Naive thymus-derived CD4-positive, alpha-beta T cell (primary cell): ENCODE data around the gene LSM4. TPM values are rescaled to one million over a fixed set of nuclear protein-coding genes. Genes with fewer than 3 reads are reported as not detected.
"Not testable (repeated sequence)": the region's sequence is repeated elsewhere in the genome, so short reads cannot be mapped to it uniquely, and the experiment has no call there.

Experiments
- ATAC-seq: fragments of 150-1000 bp; cut with Tn5 transposase; 2 replicates; pipeline ENCODE4 v1.10.0; 2021; ENCODE audit warnings: mild to moderate bottlenecking, moderate library complexity
- CTCF ChIA-PET: fragments of 350-600 bp; sonication (Branson Sonifier 250); formaldehyde crosslinking; loops from one replicate; lab custom pipeline; 2021; ENCODE audit warnings: antibody characterized with exemption; lab: Charles Lee
- POLR2A ChIA-PET: fragments of 350-600 bp; sonication (Branson Sonifier 250); formaldehyde crosslinking; loops from one replicate; lab custom pipeline; 2021; ENCODE audit warnings: antibody characterized with exemption, inconsistent platforms; lab: Charles Lee
- DNase-seq, 9 donors: peaks; one replicate each; pipeline versions ENCODE4 v3.0.0 to v3.0.0-alpha.2; 2020 to 2022; ENCODE audit warnings: mixed read lengths in 1 of 9
- H3K27ac ChIP-seq: one replicate; pipeline ENCODE4 v1.7.0; 2013; ENCODE audit warnings: mild to moderate bottlenecking, low read depth, low read length, moderate library complexity
- H3K27me3 ChIP-seq, 2 donors: one replicate each; pipeline ENCODE4 v1.7.0; 2013; ENCODE audit warnings: low read length in 2 of 2, mild to moderate bottlenecking in 2 of 2, moderate library complexity in 2 of 2; ENCODE audit not compliant: control insufficient read depth in 2 of 2, insufficient read depth in 2 of 2
- H3K36me3 ChIP-seq, 3 experiments: 1 replicate in 2 of 3; 2 replicates in 1 of 3; pipeline ENCODE4 v1.7.0; 2013; ENCODE audit warnings: low read length in 3 of 3, mild to moderate bottlenecking in 3 of 3, moderate library complexity in 1 of 3; ENCODE audit not compliant: insufficient read depth in 3 of 3, control insufficient read depth in 2 of 3
- H3K4me1 ChIP-seq, 2 donors: one replicate each; pipeline ENCODE4 v1.7.0; 2013; ENCODE audit warnings: low read length in 2 of 2, mild to moderate bottlenecking in 2 of 2, moderate library complexity in 1 of 2; ENCODE audit not compliant: control insufficient read depth in 2 of 2, insufficient read depth in 2 of 2
- H3K4me3 ChIP-seq: 2 replicates; pipeline ENCODE4 v1.7.0; 2013; ENCODE audit warnings: mild to moderate bottlenecking, low read length
- H3K9me3 ChIP-seq, 3 experiments: 1 replicate in 2 of 3; 2 replicates in 1 of 3; pipeline ENCODE4 v1.7.0; 2013; ENCODE audit warnings: low read length in 3 of 3; ENCODE audit not compliant: control insufficient read depth in 2 of 3
- H3K27ac Mint-ChIP-seq, 9 donors: one replicate each; pipeline ENCODE4 v1.8.0; 2020 to 2022; ENCODE audit warnings: mixed read lengths in 9 of 9, mild to moderate bottlenecking in 8 of 9, moderate library complexity in 5 of 9, inconsistent platforms in 2 of 9
- H3K27me3 Mint-ChIP-seq, 5 donors: one replicate each; pipeline ENCODE4 v1.8.0; 2021 to 2022; ENCODE audit warnings: mixed read lengths in 5 of 5, mild to moderate bottlenecking in 1 of 5
- H3K36me3 Mint-ChIP-seq, 5 donors: one replicate each; pipeline ENCODE4 v1.8.0; 2020 to 2022; ENCODE audit warnings: mixed read lengths in 5 of 5, mild to moderate bottlenecking in 3 of 5, inconsistent platforms in 1 of 5
- H3K4me1 Mint-ChIP-seq, 7 donors: one replicate each; pipeline ENCODE4 v1.8.0; 2020 to 2022; ENCODE audit warnings: mixed read lengths in 7 of 7, mild to moderate bottlenecking in 3 of 7, inconsistent platforms in 1 of 7
- H3K4me3 Mint-ChIP-seq, 10 donors: one replicate each; pipeline ENCODE4 v1.8.0; 2020 to 2022; ENCODE audit warnings: mild to moderate bottlenecking in 10 of 10, mixed read lengths in 10 of 10, moderate library complexity in 6 of 10, inconsistent platforms in 2 of 10
- H3K9me3 Mint-ChIP-seq, 11 donors: one replicate each; pipeline ENCODE4 v1.8.0; 2020 to 2022; ENCODE audit warnings: mixed read lengths in 11 of 11, mild to moderate bottlenecking in 4 of 11, inconsistent platforms in 1 of 11, moderate library complexity in 1 of 11
- intact Hi-C, 2 donors: fragments of 100-400 bp; cut with micrococcal nuclease; formaldehyde crosslinking; loops; one replicate each; pipeline ENCODE4 v1.15.1; 2023
- polyA plus RNA-seq, 2 donors: library from polyadenylated mRNA; unstranded; fragments of 300-500 nt; fragmentation: Illumina TruSeq; gene quantifications; one replicate each; pipeline ENCODE4 v1.2.3, GENCODE V29; 2021
- total RNA-seq, 6 experiments: library from RNA in 5 of 6; stranded (reverse) in 5 of 6; gene quantifications; 1 replicate in 5 of 6; 2 replicates in 1 of 6; pipeline ENCODE4 v1.2.3 and lab custom pipeline; 2021 to 2026

The LSM4 gene
- total and polyA plus RNA-seq, 7 experiments from 2014 or later, result 45.3 to 163 (median 67.5) TPM

GRCh38 chr19:18363787-18364186, 40.9 kb upstream of the LSM4 start:
- Mint-ChIP-seq H3K27ac (no peak overlapping the region), H3K4me1 (no peaks in the 10 kb centered on the region), H3K4me3 (no peak overlapping the region), H3K9me3 (no peaks in the 10 kb centered on the region), H3K36me3 (peaks cover 4 to 58% (median 38%) of the 10 kb centered on the region in 5 donors), H3K27me3 (no peaks in the 10 kb centered on the region)
- intact Hi-C loops, result no loop called here
- no peaks in the 10 kb centered on the region for H3K27me3 ChIP-seq
- peaks cover 3 to 50% (median 5%) of the 10 kb centered on the region in 3 experiments for H3K36me3 ChIP-seq
- no peak for ATAC-seq
- no peak for DNase-seq
- ChIA-PET CTCF (no interaction called here), POLR2A (interaction anchor here (0.6 kb wide), 1 partner anchor 274 kb away, joined by 3 read pairs; no protein-coding TSS in a partner anchor)
- peaks cover 0 to 3% (median 0%) of the 10 kb centered on the region in 3 experiments for H3K9me3 ChIP-seq
- no peak overlapping the region for H3K4me3 ChIP-seq
- no peaks in the 10 kb centered on the region for H3K4me1 ChIP-seq
- no peak overlapping the region for H3K27ac ChIP-seq

- Histone ChIP-seq H3K27ac (no peak overlapping the region), H3K9me3 (peaks cover 0 to 3% (median 0%) of the 10 kb centered on the region in 3 experiments), H3K27me3 (no peaks in the 10 kb centered on the region), H3K36me3 (peaks cover 3 to 55% (median 5%) of the 10 kb centered on the region in 3 experiments), H3K4me3 (no peak overlapping the region), H3K4me1 (no peaks in the 10 kb centered on the region)
- intact Hi-C loops, result no loop called here
- no peak overlapping the region for H3K27ac Mint-ChIP-seq
- ATAC-seq (no peak), DNase-seq (no peak)
- H3K4me1 Mint-ChIP-seq, result no peaks in the 10 kb centered on the region
- H3K9me3 Mint-ChIP-seq, result no peaks in the 10 kb centered on the region
- H3K27me3 Mint-ChIP-seq, result no peaks in the 10 kb centered on the region
- ChIA-PET CTCF (no interaction called here), POLR2A (interaction anchor here (0.6 to 1.0 kb wide), 2 partner anchors 21 to 275 kb away, joined by 3 read pairs; no protein-coding TSS in a partner anchor)
- no peak overlapping the region for H3K4me3 Mint-ChIP-seq
- H3K36me3 Mint-ChIP-seq, result peaks cover 4 to 62% (median 38%) of the 10 kb centered on the region in 5 donors
Observed at GRCh38 chr19:18362934-18363542, 40.2 kb upstream of the LSM4 start.

- peaks cover 4 to 73% (median 44%) of the 10 kb centered on the region in 5 donors for H3K36me3 Mint-ChIP-seq
- POLR2A ChIA-PET, result no interaction called here
Observed at GRCh38 chr19:18361646-18362045, 38.8 kb upstream of the LSM4 start.

GRCh38 chr19:18357041-18357440, 34.2 kb upstream of the LSM4 start:
- Histone ChIP-seq H3K9me3 (no peaks in the 10 kb centered on the region), H3K4me1 (no peaks in the 10 kb centered on the region), H3K36me3 (peaks cover 5 to 53% (median 7%) of the 10 kb centered on the region in 3 experiments), H3K4me3 (no peak overlapping the region), H3K27me3 (no peaks in the 10 kb centered on the region), H3K27ac (no peak overlapping the region)
- ChIA-PET POLR2A (no interaction called here), CTCF (no interaction called here)
- Mint-ChIP-seq H3K4me3 (no peak overlapping the region), H3K27me3 (no peaks in the 10 kb centered on the region), H3K4me1 (no peaks in the 10 kb centered on the region), H3K27ac (no peak overlapping the region), H3K36me3 (peaks cover 4 to 48% (median 28%) of the 10 kb centered on the region in 5 donors), H3K9me3 (no peaks in the 10 kb centered on the region)
- no peak for ATAC-seq
- intact Hi-C loops, result no loop called here
- DNase-seq, result no peak

More at GRCh38 chr19:18361646-18362045, 38.8 kb upstream of the LSM4 start:
- H3K4me3 ChIP-seq, result no peak overlapping the region
- no peaks in the 10 kb centered on the region for H3K4me1 Mint-ChIP-seq
- CTCF ChIA-PET, result interaction anchor here (0.7 kb wide), 1 partner anchor 9 kb away, joined by 3 read pairs; no protein-coding TSS in a partner anchor
- ATAC-seq, result no peak
- peak overlapping the region in 1 of 9 donors; percentile 55 for H3K27ac Mint-ChIP-seq
- no peak for DNase-seq
- no peaks in the 10 kb centered on the region for H3K27me3 Mint-ChIP-seq
- intact Hi-C loops, result no loop called here
- H3K4me1 ChIP-seq, result no peaks in the 10 kb centered on the region
- H3K27me3 ChIP-seq, result no peaks in the 10 kb centered on the region
- H3K9me3 Mint-ChIP-seq, result no peaks in the 10 kb centered on the region
- H3K36me3 ChIP-seq, result peaks cover 5 to 69% (median 7%) of the 10 kb centered on the region in 3 experiments
- H3K9me3 ChIP-seq, result peaks cover 0 to 3% (median 0%) of the 10 kb centered on the region in 3 experiments
- no peak overlapping the region for H3K4me3 Mint-ChIP-seq
- H3K27ac ChIP-seq, result no peak overlapping the region

- H3K4me1 ChIP-seq, intact Hi-C loops, H3K27ac ChIP-seq, H3K4me3 ChIP-seq, H3K9me3 Mint-ChIP-seq, H3K4me1 Mint-ChIP-seq, H3K27me3 ChIP-seq, H3K4me3 Mint-ChIP-seq, H3K27me3 Mint-ChIP-seq, POLR2A ChIA-PET, ATAC-seq, DNase-seq, H3K9me3 ChIP-seq, H3K27ac Mint-ChIP-seq: not testable (repeated sequence)
- CTCF ChIA-PET, result interaction anchor here (0.6 kb wide), 1 partner anchor 44 kb away, joined by 4 read pairs; no protein-coding TSS in a partner anchor
- H3K36me3 Mint-ChIP-seq, result peaks cover 0 to 48% (median 28%) of the 10 kb centered on the region in 5 donors
- H3K36me3 ChIP-seq, result peaks cover 0 to 47% (median 6%) of the 10 kb centered on the region in 3 experiments
Observed at GRCh38 chr19:18354743-18355142, 31.9 kb upstream of the LSM4 start.

- Histone ChIP-seq H3K27me3 (no peaks in the 10 kb centered on the region), H3K27ac (no peak overlapping the region), H3K4me3 (no peak overlapping the region), H3K9me3 (no peaks in the 10 kb centered on the region), H3K4me1 (no peaks in the 10 kb centered on the region), H3K36me3 (peaks cover 0 to 37% (median 4%) of the 10 kb centered on the region in 3 experiments)
- Mint-ChIP-seq H3K4me1 (peaks cover 0 to 4% (median 0%) of the 10 kb centered on the region in 7 donors), H3K27ac (peak overlapping the region in 2 of 9 donors; percentile 13 to 80), H3K27me3 (no peaks in the 10 kb centered on the region), H3K4me3 (no peak overlapping the region), H3K36me3 (peaks cover 0 to 43% (median 24%) of the 10 kb centered on the region in 5 donors), H3K9me3 (no peaks in the 10 kb centered on the region)
- intact Hi-C loops, result no loop called here
- ChIA-PET CTCF (no interaction called here), POLR2A (no interaction called here)
- DNase-seq (no peak), ATAC-seq (no peak)
Observed at GRCh38 chr19:18353378-18354005, 30.6 kb upstream of the LSM4 start.
